ENCODE results near the gene CCDC34. TPM values are rescaled to one million over a fixed set of nuclear protein-coding genes. Genes with fewer than 3 reads are reported as not detected.

Gene CCDC34
- total and polyA plus RNA-seq, 2 of the 8 experiments (the other 6 are each of a cell fraction or from before 2014, with no cell fraction given), result 7.7 to 24.3 TPM

DNA sequence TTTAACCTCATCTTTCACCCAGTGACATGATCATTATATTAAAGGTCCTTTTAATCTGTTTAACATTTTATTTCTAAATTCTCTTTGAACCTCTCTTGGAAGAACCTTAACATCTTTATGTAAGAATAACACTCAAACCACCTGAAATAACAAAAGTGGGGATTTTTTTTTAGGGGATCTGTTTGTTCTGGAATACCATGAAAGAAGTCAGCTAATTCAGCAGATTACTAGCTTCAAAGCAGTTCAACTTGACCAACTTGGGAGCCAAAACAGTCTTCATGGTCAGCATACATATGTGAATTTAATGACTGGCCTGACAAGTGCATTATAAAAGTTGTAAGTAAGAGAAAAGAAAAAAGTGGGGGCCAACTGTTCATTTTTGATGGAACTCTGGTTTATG lies 52.3 kb downstream of the CCDC34 start:
- Histone ChIP-seq H3K79me2 (ENCODE audit: control insufficient read depth in 1 of 2, insufficient read depth in 2 of 2, low read length in 2 of 2) (no peaks in the 10 kb centered on the region), H2BK12ac (ENCODE audit: low read depth, low read length) (no peak overlapping the region), H3K9ac (replicated peaks in 1 of 4; ENCODE audit: extremely low read depth in 1 of 4, low read depth in 3 of 4, low read length in 3 of 4) (no peak overlapping the region), H4K8ac (ENCODE audit: extremely low read depth, insufficient read depth, low read length) (no peak overlapping the region), H2BK5ac (ENCODE audit: low read depth, low read length) (no peak overlapping the region), H3K56ac (replicated peaks; ENCODE audit: insufficient read length, low read depth, low read length) (no peak overlapping the region), H4K91ac (replicated peaks; ENCODE audit: insufficient read length, low read length) (no peak overlapping the region), H3K27ac (ENCODE audit: low read depth, low read length) (no peak overlapping the region), H3K14ac (ENCODE audit: insufficient read length) (no peak overlapping the region), H3K36me3 (ENCODE audit: control insufficient read depth in 2 of 4, insufficient read depth in 4 of 4, low read length in 3 of 4) (no peaks in the 10 kb centered on the region), H2AFZ (ENCODE audit: low read length) (no peak overlapping the region), H3K18ac (ENCODE audit: extremely low read depth, low read length) (no peak overlapping the region), H3K23ac (ENCODE audit: insufficient read length) (no peak overlapping the region), H3K9me3 (ENCODE audit: insufficient read depth in 2 of 2, low read depth in 1 of 2, low read length in 1 of 2) (no peaks in the 10 kb centered on the region), H3K4ac (replicated peaks; ENCODE audit: insufficient read length, low read depth, low read length) (no peak overlapping the region), H2AK5ac (ENCODE audit: low read depth, low read length) (no peak overlapping the region), H3K23me2 (ENCODE audit: low read depth, low read length) (peaks cover 2% of the 10 kb centered on the region; the same call in 1 of the 2 replicates), H2BK120ac (replicated peaks; ENCODE audit: low read depth, low read length) (no peak overlapping the region), H3K4me2 (ENCODE audit: insufficient read depth in 1 of 2, low read depth in 2 of 2, low read length in 2 of 2) (no peak overlapping the region), H2BK20ac (ENCODE audit: low read length) (no peak overlapping the region), H2BK15ac (ENCODE audit: low read length) (no peak overlapping the region), H3K79me1 (ENCODE audit: low read depth, low read length) (no peaks in the 10 kb centered on the region), H3K27me3 (replicated peaks in 1 of 4; ENCODE audit: control insufficient read depth in 3 of 4, extremely low read depth in 1 of 4, insufficient read depth in 3 of 4, low read length in 3 of 4) (no peaks in the 10 kb centered on the region), H4K20me1 (replicated peaks in 1 of 2; ENCODE audit: control insufficient read depth in 1 of 2, insufficient read depth in 2 of 2, low read length in 2 of 2) (no peaks in the 10 kb centered on the region), H3K4me1 (replicated peaks in 1 of 4; ENCODE audit: control insufficient read depth in 3 of 4, insufficient read depth in 4 of 4, low read length in 3 of 4) (no peaks in the 10 kb centered on the region; a peak in 1 of 7 replicates), H4K5ac (ENCODE audit: insufficient read length, low read depth, low read length) (no peak overlapping the region), H3K4me3 (ENCODE audit: extremely low read depth in 1 of 4, insufficient read depth in 2 of 4, low read depth in 3 of 4, low read length in 4 of 4) (no peak overlapping the region)
- ChIA-PET CTCF (ENCODE audit: partially characterized antibody) (no interaction called here), POLR2A (ENCODE audit: partially characterized antibody) (no interaction called here)
- DNase-seq (ENCODE audit: low read depth in 1 of 2, low spot score in 2 of 2) (no peak), FAIRE-seq (no peak)
- TF ChIP-seq, protein P1, sequence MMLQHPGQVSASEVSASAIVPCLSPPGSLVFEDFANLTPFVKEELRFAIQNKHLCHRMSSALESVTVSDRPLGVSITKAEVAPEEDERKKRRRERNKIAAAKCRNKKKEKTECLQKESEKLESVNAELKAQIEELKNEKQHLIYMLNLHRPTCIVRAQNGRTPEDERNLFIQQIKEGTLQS (IDR thresholded peaks at IDR 0.05; ENCODE audit: insufficient read depth, low read depth, low read length), result no peak
- TF ChIP-seq ZNF274 (IDR thresholded peaks at IDR 0.05; ENCODE audit: borderline replicate concordance, extremely low read depth, low read length) (no peak), SP2 (IDR thresholded peaks at IDR 0.05; ENCODE audit: low read length) (no peak), EZH2 (IDR thresholded peaks at IDR 0.05; ENCODE audit: low read depth, low read length, severe bottlenecking) (no peak), CTBP2 (IDR thresholded peaks at IDR 0.05; ENCODE audit: borderline replicate concordance, insufficient read depth, insufficient read length, low read length) (no peak), EGR1 (IDR thresholded peaks at IDR 0.05; ENCODE audit: borderline replicate concordance, low read depth, low read length) (no peak), CREB1 (IDR thresholded peaks at IDR 0.05) (no peak), CHD2 (IDR thresholded peaks at IDR 0.05; ENCODE audit: low read length) (no peak), SIX5 (IDR thresholded peaks at IDR 0.05; ENCODE audit: low read depth, low read length) (no peak), SAP30 (IDR thresholded peaks at IDR 0.05; ENCODE audit: insufficient read depth, insufficient replicate concordance, low read length) (no peak), TEAD4 (IDR thresholded peaks at IDR 0.05; ENCODE audit: low read depth, low read length) (no peak)

All from H1 (cell line).